GM18498 (cell line): ENCODE results near the gene SMC6.

Experiments used
- ATAC-seq: cut with Tn5 transposase; IDR thresholded peaks from one replicate; pipeline ENCODE4 v1.9.1; 2021; ENCODE audit warnings: mild to moderate bottlenecking, moderate library complexity; ENCODE audit not compliant: unreplicated experiment

The SMC6 gene

DNA sequence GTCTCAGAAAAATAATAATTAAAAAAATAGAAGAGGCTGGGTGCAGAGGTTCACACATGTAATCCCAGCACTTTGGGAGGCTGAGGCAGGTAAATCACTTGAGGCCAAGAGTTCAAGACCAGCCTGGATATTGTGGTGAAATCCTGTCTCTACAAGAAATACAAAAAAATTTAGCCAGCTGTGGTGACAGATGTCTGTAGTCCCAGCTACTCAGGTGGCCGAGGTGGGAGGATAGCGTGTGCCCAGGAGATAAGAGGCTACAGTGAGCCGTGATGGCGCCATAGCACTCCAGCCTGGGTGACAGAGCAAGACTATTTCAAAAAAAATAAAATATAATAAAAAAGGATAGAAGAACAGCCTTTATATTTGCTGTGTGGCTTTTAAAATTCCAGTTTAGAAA, 35.9 kb downstream of the SMC6 start:
- ATAC-seq = no peak

DNA sequence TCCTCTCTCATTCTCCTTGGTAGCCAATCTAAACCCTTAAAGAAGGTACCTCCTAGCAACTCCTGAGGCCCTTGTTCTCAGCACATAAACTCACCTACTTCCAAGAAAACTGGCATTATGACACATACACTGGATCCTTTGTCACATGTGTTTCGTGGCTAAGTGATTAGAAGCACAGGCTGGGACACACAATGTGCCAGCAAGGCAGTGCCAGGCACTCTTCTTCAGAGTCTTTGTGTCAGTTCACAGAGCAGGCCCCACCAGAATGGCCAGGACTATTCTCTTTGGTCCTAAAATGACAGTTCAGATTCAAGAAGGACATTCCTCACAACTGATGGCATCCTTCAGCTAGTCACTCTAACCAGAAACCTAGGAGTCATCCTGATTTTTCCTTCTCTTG, 40.3 kb downstream of the SMC6 start:
- no peak for ATAC-seq

DNA sequence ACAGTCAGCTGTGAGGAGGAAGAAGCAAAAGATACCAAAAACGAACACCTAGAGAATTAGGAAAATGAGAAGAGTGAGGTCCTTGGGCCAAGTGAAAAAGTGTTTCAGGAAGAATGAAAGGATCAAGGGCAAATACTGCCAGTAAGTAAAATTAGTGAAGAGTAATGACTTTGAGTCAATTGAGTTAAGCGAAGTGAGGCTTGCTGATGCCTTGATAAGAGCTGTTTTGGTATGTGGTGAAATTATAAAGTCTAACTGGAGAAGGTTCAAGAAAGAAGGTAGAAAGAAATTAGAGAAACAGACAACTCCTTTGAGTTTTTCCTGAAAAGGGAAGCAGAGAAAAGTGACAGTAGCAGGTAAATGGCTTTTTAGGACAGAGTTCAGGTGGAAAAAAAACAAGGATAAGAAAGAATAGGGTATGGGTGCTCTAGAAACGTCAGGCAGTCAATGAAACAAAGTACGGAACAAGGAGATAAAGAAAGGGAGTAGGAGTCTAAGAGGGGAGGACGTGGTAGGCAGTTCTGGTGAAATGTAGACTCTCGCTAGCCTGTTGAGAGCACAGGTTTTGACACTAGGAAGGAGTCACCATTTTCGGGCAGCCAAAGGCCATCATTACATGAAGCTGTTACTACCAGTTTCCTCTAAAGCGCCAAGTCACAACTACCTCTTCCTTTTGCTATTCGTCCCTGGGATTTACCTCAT, 42.9 kb downstream of the SMC6 start:
- ATAC-seq = no peak

DNA sequence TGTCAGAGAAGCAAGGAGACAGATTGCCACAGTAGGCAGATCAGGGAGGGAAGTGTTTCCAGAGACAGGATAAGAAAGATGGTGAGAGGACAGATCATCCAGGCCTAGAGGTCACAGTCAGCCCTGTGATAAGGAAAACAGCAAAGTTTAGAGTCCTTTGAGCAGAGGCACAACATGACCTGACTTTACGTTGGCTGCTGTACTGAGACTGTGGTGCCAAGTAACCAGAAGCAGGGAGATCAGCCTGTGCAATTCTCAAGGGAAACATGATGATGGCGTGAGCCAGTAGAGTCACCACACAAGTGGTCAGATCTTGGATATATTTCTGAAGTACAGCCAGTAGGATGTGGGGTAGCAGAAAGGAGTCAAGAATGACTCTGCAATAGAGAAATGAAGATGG, 43.7 kb downstream of the SMC6 start:
- no peak for ATAC-seq

DNA sequence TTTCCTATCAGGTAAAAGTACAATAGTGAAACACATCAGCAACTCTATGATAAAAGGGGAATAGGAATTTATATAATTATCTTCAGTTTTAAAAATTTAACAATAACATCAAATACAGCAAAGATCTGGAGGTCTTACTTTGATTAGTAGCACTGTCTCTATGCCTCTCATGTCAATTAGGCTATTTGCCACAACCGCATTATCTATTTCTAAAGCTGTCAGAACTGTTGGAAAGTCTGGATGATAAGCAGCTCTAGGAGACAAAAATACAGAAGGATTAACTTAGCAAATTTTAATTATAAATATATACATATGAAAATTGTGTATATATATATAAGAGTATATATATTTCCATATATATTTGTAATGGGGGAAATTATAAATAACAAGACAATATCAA, 45.1 kb downstream of the SMC6 start:
- ATAC-seq = no peak

DNA sequence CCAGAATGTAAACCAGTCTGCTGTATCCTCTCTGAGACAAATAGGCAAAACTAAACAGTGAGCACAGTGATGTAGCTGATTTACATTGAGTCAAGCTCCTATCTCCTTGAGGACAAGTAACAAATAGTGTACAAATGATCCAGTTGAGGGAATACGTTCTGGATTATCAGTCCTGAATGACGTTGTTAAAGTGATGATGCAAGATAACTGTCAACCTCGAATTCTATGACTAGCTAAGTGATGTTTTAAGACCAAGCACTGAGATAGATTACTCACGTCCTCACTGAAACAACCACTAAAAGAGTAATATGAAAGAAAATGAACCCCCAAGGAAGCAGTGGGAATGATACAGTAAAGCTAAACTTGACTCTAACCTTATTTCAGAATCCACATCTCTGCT, 46.8 kb downstream of the SMC6 start:
- ATAC-seq = no peak

DNA sequence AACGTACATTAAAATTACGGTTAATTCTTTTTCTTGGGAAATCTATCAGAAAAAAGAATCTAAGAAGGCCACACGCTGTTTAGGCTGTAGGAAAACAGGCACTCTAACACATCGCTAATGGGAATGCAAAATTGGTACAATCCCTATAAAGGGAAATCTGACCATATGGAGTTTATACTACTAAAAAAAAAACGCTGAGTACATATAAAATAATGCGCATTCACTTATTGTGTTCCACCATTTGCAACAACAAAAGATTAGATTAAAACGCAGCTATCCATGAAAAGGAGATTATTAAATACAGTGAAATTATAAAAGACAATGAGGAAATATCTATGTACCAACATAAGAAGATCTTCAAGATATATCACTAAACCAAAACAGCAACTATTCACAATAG, 62.8 kb downstream of the SMC6 start:
- ATAC-seq = no peak

DNA sequence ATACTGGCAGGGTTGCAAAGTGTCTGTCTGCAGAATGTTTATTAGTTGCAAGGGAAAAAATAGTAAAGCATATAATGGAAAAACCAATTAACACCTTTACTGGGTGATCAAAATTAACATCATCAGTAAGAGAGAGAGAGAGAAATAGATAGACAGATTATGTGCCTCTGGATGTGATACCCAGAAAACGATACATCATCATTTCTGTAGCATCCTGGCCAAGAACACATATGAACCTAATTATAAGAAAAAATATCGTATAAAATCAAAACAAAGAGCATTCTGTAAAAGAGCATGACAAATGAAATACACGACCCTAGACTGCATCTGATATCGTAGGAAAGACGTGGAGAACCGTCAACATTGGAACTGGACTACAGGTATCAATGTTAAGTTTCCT, 64.6 kb downstream of the SMC6 start:
- no peak for ATAC-seq

DNA sequence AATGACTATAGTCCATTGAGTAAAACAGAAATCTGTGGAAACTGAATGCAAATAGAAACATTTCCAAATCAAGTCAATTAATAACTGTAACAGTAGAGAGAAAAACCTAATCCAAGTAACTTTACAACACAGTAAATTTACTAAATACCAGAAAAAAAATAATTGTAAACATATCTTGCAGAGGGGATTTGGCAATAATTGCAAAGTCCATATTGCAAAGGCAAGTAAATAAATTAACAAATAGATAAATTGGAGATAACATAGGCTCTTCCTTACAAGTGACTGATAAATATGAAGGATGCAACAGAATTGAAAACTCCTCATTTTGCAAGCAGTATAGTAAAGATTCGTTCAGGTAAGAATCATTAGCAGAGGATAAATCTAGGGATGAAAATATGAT, 65.0 kb downstream of the SMC6 start:
- no peak for ATAC-seq

DNA sequence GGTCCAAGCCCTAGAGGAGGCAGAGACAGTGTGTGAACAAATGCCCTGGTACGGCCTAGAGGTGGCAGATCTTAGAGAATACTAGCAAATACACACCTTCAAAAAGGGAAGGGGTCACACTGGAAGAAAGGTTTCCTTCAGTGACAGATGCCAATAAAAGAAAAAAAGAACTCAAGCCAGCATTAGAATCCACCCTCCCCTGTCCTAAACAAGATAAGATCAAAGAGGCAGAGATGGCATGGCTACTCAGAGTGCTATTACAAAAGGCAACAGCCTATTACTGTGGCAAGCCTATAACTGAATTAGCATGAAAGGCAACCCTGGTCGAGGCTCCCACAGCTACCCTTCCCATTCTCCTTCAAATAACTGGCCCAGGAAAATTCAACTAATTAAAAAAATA, 69.6 kb downstream of the SMC6 start:
- no peak for ATAC-seq

DNA sequence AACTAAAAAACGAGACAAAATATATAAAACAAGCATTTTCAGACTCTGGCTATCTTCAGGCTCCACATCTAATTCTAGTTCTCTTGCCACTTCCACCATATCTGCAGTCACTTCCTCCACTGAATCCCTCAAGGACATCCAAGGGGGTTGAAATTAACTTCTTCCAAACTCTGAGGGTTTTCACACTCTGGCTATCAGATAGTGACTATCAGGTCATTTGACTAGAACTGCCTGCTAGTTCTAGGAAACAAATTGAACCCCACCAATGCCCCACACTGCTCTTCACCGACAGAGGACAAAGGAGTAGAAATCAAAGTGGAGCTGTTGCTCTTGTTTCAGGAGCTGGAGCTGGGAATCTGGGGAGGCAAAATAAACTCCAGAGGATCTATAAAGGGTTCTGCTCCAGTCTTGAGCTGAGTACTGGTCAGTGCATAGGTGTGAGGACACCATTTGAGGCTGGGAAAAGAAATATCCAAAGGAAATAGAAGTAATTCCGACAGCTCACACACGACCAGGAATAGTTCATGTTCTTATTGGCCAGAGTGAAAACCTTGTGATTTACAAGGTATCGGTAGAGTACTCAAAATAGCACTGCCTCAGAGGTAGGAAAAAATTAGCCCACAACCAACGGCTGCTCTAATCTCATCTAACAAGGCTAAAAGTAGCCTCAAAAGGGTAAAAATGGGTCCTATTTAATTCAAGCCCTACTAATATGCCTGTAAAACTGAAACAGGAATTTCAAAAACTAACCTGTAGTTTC, 71.3 kb downstream of the SMC6 start:
- no peak for ATAC-seq

DNA sequence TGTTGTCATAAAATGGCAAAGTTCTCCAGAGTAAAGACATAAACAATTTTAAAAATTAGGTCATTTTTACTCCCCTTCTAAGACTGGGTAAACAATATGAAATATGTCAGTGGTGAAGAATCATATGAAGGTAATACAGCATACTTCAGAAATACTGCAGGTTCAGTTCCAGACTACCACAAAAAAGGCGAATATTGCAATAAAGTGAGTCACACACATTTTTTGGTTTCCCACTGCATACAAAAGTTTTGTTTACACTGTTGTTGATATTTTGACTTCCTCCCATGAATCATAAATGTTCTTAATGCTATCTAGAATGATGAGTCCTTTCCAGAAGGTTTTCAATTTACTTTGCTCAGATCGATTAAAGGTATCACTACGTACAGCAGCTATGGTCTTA, 73.5 kb downstream of the SMC6 start:
- ATAC-seq = no peak

DNA sequence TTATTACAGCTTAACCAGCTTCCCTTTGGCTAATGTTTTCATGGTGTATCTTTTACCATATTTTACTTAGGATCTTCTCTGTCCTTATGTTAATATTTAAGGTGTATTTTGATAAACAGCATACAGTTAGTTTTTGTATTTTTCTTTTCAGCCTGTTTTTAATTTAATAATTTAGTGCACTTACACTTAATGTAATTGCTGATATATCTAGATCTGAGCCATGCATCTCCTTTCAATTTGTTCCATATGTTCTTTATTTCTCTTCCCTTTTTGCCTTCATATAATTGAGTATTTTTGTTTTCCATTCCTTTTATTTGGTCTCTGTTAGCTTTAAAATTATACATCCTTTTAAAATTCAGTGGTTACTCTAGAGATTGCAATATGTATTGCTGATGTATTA, 78.8 kb downstream of the SMC6 start:
- no peak for ATAC-seq

DNA sequence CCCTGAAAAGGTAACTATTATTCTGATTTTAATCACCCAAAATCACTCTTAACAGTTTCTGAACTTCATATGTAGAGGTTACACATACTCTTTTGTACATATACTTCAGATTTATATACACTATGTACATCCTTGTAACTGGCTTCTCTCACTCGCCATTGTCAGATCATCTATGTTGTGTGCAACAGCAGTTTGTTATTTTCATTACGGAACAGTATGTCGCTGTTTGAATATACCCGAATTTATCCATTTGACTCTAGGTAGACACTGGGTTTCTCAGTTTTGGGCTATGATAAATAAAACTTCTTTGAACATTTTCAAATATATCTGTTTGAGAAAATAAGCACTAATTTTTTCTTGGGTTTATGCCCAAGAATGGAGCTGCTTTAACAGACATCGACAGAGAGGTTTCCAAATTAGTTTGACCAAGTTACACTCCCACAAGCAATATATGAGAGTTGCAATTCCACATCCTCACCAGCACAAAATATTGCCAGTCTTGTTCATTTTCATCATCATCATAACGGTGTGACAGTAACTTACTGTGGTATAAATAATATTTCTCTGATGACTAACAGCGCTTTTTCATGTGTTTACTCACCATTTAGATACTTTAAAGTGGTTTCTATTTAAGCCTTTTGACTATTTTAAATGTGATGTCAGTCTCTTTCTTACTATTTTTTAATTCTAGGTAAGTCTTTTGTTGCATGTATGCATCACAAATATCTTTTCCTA, 80.9 kb downstream of the SMC6 start:
- no peak for ATAC-seq

DNA sequence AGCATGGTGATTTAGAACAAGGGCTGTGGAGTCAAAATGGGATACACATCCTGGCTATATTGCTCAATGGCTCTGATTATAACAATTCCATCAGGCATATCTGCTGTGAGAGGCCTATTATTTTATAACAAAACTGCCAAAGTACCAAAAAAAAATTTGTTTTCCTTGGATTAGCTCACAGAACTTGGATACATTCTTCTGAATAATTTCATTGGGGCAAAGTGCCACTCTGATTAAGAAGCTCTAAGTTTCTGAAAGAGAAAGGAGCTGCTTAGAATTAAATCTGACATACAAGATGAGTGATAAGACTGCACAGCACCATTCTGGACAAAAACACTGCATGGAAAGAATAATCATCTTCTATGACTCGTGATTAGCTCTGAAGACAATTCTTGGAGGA, 85.7 kb downstream of the SMC6 start:
- ATAC-seq = no peak

DNA sequence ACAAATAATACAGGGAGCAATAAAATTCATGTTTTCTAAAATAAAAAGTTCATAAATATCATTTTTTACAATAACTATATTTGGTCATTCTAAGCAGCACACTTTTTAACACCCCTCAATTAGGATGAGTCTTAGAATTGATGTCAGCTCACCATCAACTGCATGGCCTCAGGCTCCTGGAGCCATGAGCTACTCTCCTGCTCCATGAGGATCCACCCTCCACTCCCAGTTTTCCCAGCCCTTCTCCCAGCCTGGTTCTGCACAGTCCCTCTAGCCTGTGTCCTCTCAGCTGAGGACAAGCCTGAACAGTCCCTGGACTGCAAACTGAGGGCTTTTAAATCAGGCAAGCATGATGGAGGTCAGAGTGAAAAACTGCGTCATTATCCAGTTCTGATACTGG, 89.1 kb downstream of the SMC6 start:
- no peak for ATAC-seq

DNA sequence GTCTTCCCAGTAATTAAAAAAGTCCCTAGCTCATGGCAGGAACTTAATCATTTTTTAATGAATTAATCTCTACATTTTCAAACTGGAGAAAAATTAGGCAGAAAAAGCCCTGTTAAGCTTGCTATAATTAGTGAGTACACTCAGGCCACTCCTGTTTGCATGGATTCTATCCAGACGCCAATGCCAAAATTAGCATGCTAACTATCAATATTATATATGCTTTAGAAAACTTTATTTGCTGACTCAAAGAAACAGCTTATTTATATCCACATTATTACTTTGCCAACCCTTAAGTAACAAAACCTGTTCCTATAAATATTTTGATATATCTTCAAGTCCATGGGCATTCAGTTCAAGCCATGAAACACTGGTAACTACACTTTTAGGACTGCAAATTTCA, 90.9 kb downstream of the SMC6 start:
- ATAC-seq = no peak

DNA sequence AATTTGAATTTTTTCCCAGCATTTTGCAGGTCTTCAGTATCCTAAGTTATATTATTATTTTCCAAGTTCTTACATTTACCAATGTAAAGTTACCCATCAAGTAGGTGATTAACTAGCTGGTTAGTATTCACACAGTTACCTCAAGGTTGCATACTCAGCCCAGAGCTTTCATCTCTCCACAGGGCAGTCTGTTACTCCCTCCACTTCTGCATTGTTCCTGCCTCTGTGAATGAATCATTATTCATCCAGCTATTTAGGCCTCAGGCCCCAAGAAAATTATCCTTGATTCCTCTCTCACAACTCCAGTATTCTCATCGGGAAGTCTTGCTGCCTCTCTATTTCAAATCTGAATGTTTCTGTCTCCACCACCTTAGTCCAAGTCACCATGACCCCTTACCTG, 92.2 kb downstream of the SMC6 start:
- no peak for ATAC-seq

DNA sequence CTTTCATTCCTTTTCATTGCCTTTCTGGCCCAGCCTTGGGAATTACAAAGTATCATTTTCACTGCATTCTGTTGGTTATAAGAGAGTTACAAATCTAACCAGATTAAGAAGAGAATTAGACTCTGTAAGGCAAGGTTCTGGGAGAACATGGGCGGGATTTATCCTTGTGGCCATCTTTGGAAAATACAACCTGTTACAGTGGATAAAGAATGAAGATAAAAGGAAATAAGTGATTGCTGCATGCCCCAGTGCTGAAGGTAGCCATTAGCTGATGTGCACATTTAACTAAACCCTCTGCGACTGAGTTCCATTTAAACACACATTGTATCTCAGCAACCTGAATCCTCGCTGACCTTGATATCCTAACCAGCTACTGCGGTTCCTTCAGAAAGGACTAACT, 93.4 kb downstream of the SMC6 start:
- no peak for ATAC-seq

DNA sequence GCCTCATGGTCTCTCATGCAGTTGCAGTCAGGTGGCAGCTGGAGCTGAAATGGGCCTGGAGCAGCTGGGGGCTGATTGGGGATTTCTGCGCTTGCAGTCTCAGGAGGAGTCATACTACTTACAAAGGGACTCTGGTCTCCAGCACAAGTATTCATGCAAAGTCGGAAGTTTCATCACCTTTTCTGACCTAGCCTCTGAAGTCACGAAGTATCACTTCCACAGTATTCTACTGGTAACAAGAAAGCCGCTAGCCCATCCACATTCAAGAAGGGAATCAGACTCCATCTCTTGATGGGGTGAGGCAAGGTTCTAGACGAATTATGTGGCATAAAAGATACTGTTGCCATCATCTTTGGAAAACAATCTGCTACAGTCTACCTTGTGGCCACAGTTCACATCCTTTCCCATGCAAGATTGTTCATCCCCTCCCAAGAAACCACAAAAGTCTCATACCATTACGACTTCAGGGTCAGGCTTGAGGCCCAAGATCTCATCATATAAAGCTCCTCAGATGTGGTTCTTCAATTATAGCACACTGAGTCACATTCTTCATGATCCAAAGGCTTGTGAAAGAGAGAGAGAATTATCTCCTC, 95.3 kb downstream of the SMC6 start:
- peak; percentile 44 for ATAC-seq

DNA sequence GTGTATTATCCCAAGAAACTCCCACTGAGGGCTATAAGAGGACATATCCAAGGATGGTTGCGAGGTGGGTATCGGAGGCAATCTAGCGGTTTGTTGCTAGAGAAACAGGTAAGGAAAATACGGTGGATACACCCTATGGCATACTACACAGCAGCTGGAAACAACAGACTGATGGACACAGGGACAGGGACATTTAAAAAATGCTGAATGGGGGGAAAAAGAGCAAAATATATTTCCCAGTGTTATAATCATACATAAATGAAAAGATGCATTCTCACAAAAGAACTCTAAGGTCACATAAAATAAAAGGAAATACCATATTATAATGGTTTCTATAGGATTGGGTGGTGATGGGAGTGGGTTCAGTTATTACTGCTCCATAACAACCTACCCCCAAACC, 95.9 kb downstream of the SMC6 start:
- no peak for ATAC-seq
